Liver (tissue), 3 donors: Measurements from ENCODE around the gene CDKN2B-AS1.

Experiments
- CTCF ChIP-seq: fragments of 150-350 bp; IDR thresholded peaks from 2 replicates; pipeline ENCODE4 v1.5.1; 2017; ENCODE audit warnings: improper control_type of control experiment, low read depth, low read length; ENCODE audit not compliant: missing input control
- JUND ChIP-seq, 2 donors: IDR thresholded peaks; 2 replicates each; pipeline ENCODE4 v1.6.1; 2016; ENCODE audit warnings: antibody characterized with exemption in 2 of 2
- REST ChIP-seq: IDR thresholded peaks from 2 replicates; pipeline ENCODE4 v1.6.1; 2016; ENCODE audit warnings: antibody characterized with exemption, mild to moderate bottlenecking
- TAF1 ChIP-seq: conservative IDR thresholded peaks from 2 replicates; pipeline ENCODE4 v1.6.1; 2016; ENCODE audit warnings: antibody characterized with exemption, mild to moderate bottlenecking
- donor health status: healthy.
- donor health status: healthy.

- TF ChIP-seq CTCF = no peak
- TF ChIP-seq JUND (IDR thresholded peaks at IDR 0.05) = no peak
- no peak for TF ChIP-seq REST
- TF ChIP-seq TAF1 = no peak
Measured at GRCh38 chr9:22036866-22037626, 42.5 kb downstream of the CDKN2B-AS1 start.
